DOHH2 (cell line): ENCODE results near the gene PHAX.
"Not testable (repeated sequence)": the region's sequence is repeated elsewhere in the genome, so short reads cannot be mapped to it uniquely, and the experiment has no call there.

Experiments used
- H3F3A ChIP-seq: fragments of 200-600 bp; sonication (generic), shearing (Covaris generic); 2 replicates; pipeline ENCODE4 v1.6.0; 2016; ENCODE audit warnings: antibody characterized with exemption, mild to moderate bottlenecking; ENCODE audit not compliant: control insufficient read depth, insufficient read depth
- H3K27ac ChIP-seq: fragments of 200-600 bp; sonication (generic); 2 replicates; pipeline ENCODE4 v1.5.1; 2014; ENCODE audit warnings: low read depth, mild to moderate bottlenecking, low read length, moderate library complexity
- H3K27me3 ChIP-seq: fragments of 200-600 bp; sonication (generic); 2 replicates; pipeline ENCODE4 v1.6.1; 2014; ENCODE audit warnings: mild to moderate bottlenecking, low read length, mixed read lengths; ENCODE audit not compliant: control insufficient read depth
- H3K36me3 ChIP-seq: fragments of 200-600 bp; sonication (generic); 2 replicates; pipeline ENCODE4 v1.6.1; 2014; ENCODE audit warnings: mild to moderate bottlenecking, low read length, moderate library complexity, mixed read lengths; ENCODE audit not compliant: control insufficient read depth
- H3K4me1 ChIP-seq: fragments of 200-600 bp; sonication (generic); 2 replicates; pipeline ENCODE4 v1.6.1; 2014; ENCODE audit warnings: mild to moderate bottlenecking, low read length, mixed read lengths; ENCODE audit not compliant: control insufficient read depth
- H3K4me2 ChIP-seq: fragments of 200-600 bp; sonication (generic); 2 replicates; pipeline ENCODE4 v1.6.0; 2014; ENCODE audit warnings: mild to moderate bottlenecking, low read length, moderate library complexity
- H3K4me3 ChIP-seq: fragments of 200-600 bp; sonication (generic); 2 replicates; pipeline ENCODE4 v1.5.1; 2014; ENCODE audit warnings: mild to moderate bottlenecking, low read length, mixed read lengths
- H3K79me2 ChIP-seq: fragments of 200-600 bp; sonication (generic); 2 replicates; pipeline ENCODE4 v1.6.1; 2014; ENCODE audit warnings: mild to moderate bottlenecking, low read length, mixed read lengths; ENCODE audit not compliant: control insufficient read depth
- H3K9me2 ChIP-seq: fragments of 200-600 bp; sonication (generic); replicated peaks from 2 replicates; pipeline ENCODE4 v1.6.1; 2014; ENCODE audit warnings: mild to moderate bottlenecking, low read length, mixed read lengths; ENCODE audit not compliant: control insufficient read depth
- H3K9me3 ChIP-seq: fragments of 200-600 bp; sonication (generic); 2 replicates; pipeline ENCODE4 v1.6.1; 2014; ENCODE audit warnings: antibody characterized with exemption, low read length, mixed read lengths; ENCODE audit not compliant: control insufficient read depth, insufficient read depth
- H4K20me1 ChIP-seq: fragments of 200-600 bp; sonication (generic); 2 replicates; pipeline ENCODE4 v1.6.0; 2014; ENCODE audit warnings: low read depth, mild to moderate bottlenecking, antibody characterized with exemption, low read length, moderate library complexity; ENCODE audit not compliant: control insufficient read depth, insufficient read depth
- CTCF ChIP-seq: fragments of 200-600 bp; sonication (generic); IDR thresholded peaks from one replicate; pipeline ENCODE4 v1.5.1; 2014; ENCODE audit warnings: antibody characterized with exemption, mild to moderate bottlenecking, low read depth, low read length; ENCODE audit not compliant: poor library complexity, severe bottlenecking
- EZH2phosphoT487 ChIP-seq: fragments of 200-600 bp; sonication (generic); IDR thresholded peaks from 2 replicates; pipeline ENCODE4 v1.6.1; 2017; ENCODE audit warnings: borderline replicate concordance, mild to moderate bottlenecking, antibody characterized with exemption, low read length, moderate library complexity, mixed read lengths

Gene PHAX

GRCh38 chr5:126645132-126645531, 44.4 kb downstream of the PHAX start:
- Histone ChIP-seq H3F3A (no peaks in the 10 kb centered on the region), H4K20me1 (no peaks in the 10 kb centered on the region), H3K4me3 (no peak overlapping the region), H3K27me3 (no peaks in the 10 kb centered on the region), H3K9me3 (peaks cover 4% of the 10 kb centered on the region; the same call in 1 of the 2 replicates), H3K9me2 (no peaks in the 10 kb centered on the region), H3K4me2 (no peak overlapping the region), H3K79me2 (no peaks in the 10 kb centered on the region), H3K4me1 (no peaks in the 10 kb centered on the region), H3K36me3 (no peaks in the 10 kb centered on the region), H3K27ac (no peak overlapping the region)
- TF ChIP-seq CTCF (no peak), EZH2phosphoT487 (no peak)

GRCh38 chr5:126647071-126647470, 46.3 kb downstream of the PHAX start:
- no peak overlapping the region for H3K4me2 ChIP-seq
- no peaks in the 10 kb centered on the region for H3K79me2 ChIP-seq
- H3K27ac ChIP-seq: no peak overlapping the region
- TF ChIP-seq CTCF: no peak
- no peak for TF ChIP-seq EZH2phosphoT487
- H3K4me1 ChIP-seq: no peaks in the 10 kb centered on the region
- H3K9me2 ChIP-seq: no peaks in the 10 kb centered on the region
- H3K4me3 ChIP-seq: no peak overlapping the region
- H3K36me3 ChIP-seq: no peaks in the 10 kb centered on the region
- H3K9me3 ChIP-seq: peaks cover 4% of the 10 kb centered on the region; the same call in 1 of the 2 replicates
- no peaks in the 10 kb centered on the region for H3F3A ChIP-seq
- no peaks in the 10 kb centered on the region for H3K27me3 ChIP-seq
- no peaks in the 10 kb centered on the region for H4K20me1 ChIP-seq

- H3K4me1 ChIP-seq: peaks cover 3% of the 10 kb centered on the region; the same call in 1 of the 2 replicates
- H3F3A ChIP-seq: no peaks in the 10 kb centered on the region
- H3K9me3 ChIP-seq: peaks cover 4% of the 10 kb centered on the region; the same call in 1 of the 2 replicates
- no peaks in the 10 kb centered on the region for H3K27me3 ChIP-seq
- H3K79me2 ChIP-seq: no peaks in the 10 kb centered on the region
- H3K4me3 ChIP-seq: no peak overlapping the region
- H3K27ac ChIP-seq: no peak overlapping the region
- no peak overlapping the region for H3K4me2 ChIP-seq
- no peaks in the 10 kb centered on the region for H4K20me1 ChIP-seq
- H3K36me3 ChIP-seq: no peaks in the 10 kb centered on the region
- no peaks in the 10 kb centered on the region for H3K9me2 ChIP-seq
- no peak for TF ChIP-seq CTCF
- TF ChIP-seq EZH2phosphoT487: no peak
These were observed 47.7 kb downstream of the PHAX start for GRCh38 chr5:126648471-126648870.

GRCh38 chr5:126649057-126649456, 48.3 kb downstream of the PHAX start:
- not testable (repeated sequence) for H3K27me3 ChIP-seq, H3K4me2 ChIP-seq, H3K79me2 ChIP-seq, H4K20me1 ChIP-seq, H3K27ac ChIP-seq, H3K9me2 ChIP-seq, H3K4me1 ChIP-seq, H3K36me3 ChIP-seq, H3F3A ChIP-seq, H3K9me3 ChIP-seq, H3K4me3 ChIP-seq

GRCh38 chr5:126649709-126650108, 49.0 kb downstream of the PHAX start:
- not testable (repeated sequence) for H3K27me3 ChIP-seq, H3K9me3 ChIP-seq, H3K4me3 ChIP-seq, H4K20me1 ChIP-seq, H3K9me2 ChIP-seq, H3K27ac ChIP-seq, H3K36me3 ChIP-seq, H3F3A ChIP-seq, H3K4me2 ChIP-seq, H3K4me1 ChIP-seq, H3K79me2 ChIP-seq
